ENCODE results near the gene TRIP11.
A peak's percentile ranks its signal among the peaks of the same experiment; 100 is the strongest.

Gene TRIP11

GRCh38 chr14:91953170-91953985 lies 86.5 kb downstream of the TRIP11 start:
- no peak for DNase-seq

- DNase-seq, result peak; percentile 59
Observed at GRCh38 chr14:91947475-91948184, 92.2 kb downstream of the TRIP11 start, which contains the start of gene FBLN5. Gene FBLN5, minus strand, starts transcription at chr14:91947694. Its CDS starts 465 bp downstream, at chr14:91947229.

- peak; percentile 34 for DNase-seq
Observed at GRCh38 chr14:91946622-91947474, 93.0 kb downstream of the TRIP11 start.

GRCh38 chr14:91945751-91946621 lies 93.9 kb downstream of the TRIP11 start:
- DNase-seq, result no peak

- no peak for DNase-seq
Observed at GRCh38 chr14:91942946-91943345, 96.9 kb downstream of the TRIP11 start.

- DNase-seq, result no peak
Observed at GRCh38 chr14:91942128-91942527, 97.7 kb downstream of the TRIP11 start.

- DNase-seq, result no peak
Observed at GRCh38 chr14:91940209-91940608, 99.7 kb downstream of the TRIP11 start.

- DNase-seq, result no peak
Observed at GRCh38 chr14:91935586-91935985, 104.3 kb downstream of the TRIP11 start.

GRCh38 chr14:91934554-91935285 lies 105.1 kb downstream of the TRIP11 start:
- no peak for DNase-seq

- no peak for DNase-seq
Observed at GRCh38 chr14:91931478-91932088, 108.3 kb downstream of the TRIP11 start.

- no peak for DNase-seq
Observed at GRCh38 chr14:91929700-91930099, 110.2 kb downstream of the TRIP11 start.

- DNase-seq, result no peak
Observed at GRCh38 chr14:91927800-91928199, 112.1 kb downstream of the TRIP11 start.

GRCh38 chr14:91927191-91927590 lies 112.7 kb downstream of the TRIP11 start:
- no peak for DNase-seq

- DNase-seq, result no peak
Observed at GRCh38 chr14:91926131-91926890, 113.5 kb downstream of the TRIP11 start.

- no peak for DNase-seq
Observed at GRCh38 chr14:91925727-91926121, 114.1 kb downstream of the TRIP11 start.

- no peak for DNase-seq
Observed at GRCh38 chr14:91925001-91925726, 114.7 kb downstream of the TRIP11 start.

GRCh38 chr14:91920526-91920925 lies 119.3 kb downstream of the TRIP11 start:
- DNase-seq, result no peak

GRCh38 chr14:91919814-91920213 lies 120.0 kb downstream of the TRIP11 start:
- DNase-seq, result no peak

GRCh38 chr14:91918186-91918883 lies 121.5 kb downstream of the TRIP11 start:
- no peak for DNase-seq

Data from stimulated activated CD8-positive, alpha-beta memory T cell treated with anti-CD3 and anti-CD28 coated beads, Interleukin-4, amount 100 ng/mL, for 48 hours (primary cell).